Stimulated activated CD8-positive, alpha-beta memory T cell treated with anti-CD3 and anti-CD28 coated beads, Interleukin-7, amount 100 ng/mL, for 1 hour (primary cell): ENCODE results near the gene OXNAD1.

Source experiments
- DNase-seq, 2 donors: peaks; one replicate each; pipeline ENCODE4 v3.0.0-alpha.2; 2020; ENCODE audit warnings: low read depth in 2 of 2

OXNAD1 gene

DNA sequence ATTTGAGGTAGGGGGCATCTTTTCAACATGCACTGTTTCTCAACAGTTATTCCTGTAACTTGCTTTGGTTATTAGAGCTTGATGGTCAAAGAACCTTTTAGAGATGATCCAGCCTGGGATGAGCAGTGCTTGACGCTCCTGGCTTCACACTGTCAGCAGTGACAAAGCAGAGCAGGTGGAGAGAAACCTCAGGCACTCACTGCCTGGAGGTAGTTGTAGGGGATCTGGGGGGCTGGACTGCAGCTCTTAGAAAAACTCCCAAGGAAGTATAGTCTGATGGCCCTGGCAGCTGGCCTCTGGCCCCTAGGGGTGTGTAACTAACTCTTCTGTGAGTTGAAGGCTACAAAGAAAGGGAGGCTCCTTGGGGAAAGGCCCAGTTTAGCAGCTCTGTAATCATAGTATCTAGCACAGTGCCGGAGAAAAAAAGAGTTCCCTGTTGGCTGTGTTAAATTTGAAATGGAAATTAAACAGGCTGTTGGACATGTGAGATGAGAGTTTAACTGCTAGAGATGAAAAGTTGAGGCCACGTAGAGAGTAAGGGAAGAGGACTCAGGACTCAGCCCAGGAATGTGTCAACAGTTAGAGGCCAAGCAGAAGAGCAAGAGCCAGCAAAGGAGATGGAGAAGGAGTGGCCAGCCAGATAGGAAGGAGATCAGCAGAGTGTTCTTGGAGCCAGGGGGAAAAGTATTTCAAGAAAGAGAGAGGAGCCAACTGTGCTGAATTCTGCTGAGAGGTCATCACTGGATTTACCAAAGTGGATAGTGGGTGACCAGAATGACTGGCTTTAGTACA is 14.2 kb downstream of the OXNAD1 start:
- no peak for DNase-seq

DNA sequence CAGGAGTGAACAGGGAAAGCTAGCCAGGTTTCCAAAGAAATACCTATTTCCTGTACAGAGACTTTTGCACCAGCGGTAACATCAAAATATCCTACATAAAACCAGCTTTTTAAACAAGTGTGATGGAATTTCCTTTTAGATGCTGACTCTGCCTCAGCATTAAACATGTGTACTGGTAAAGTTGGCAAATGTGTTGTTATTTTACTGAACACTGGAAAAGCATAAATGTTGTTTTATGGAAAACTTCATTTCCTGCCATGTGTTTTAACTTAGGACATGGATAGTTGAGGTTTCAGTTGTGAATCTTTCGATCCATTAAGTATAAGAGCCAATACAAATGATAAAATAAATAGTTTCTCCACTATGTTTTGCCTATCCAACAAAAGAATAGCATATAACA is 15.7 kb downstream of the OXNAD1 start:
- DNase-seq: no peak

DNA sequence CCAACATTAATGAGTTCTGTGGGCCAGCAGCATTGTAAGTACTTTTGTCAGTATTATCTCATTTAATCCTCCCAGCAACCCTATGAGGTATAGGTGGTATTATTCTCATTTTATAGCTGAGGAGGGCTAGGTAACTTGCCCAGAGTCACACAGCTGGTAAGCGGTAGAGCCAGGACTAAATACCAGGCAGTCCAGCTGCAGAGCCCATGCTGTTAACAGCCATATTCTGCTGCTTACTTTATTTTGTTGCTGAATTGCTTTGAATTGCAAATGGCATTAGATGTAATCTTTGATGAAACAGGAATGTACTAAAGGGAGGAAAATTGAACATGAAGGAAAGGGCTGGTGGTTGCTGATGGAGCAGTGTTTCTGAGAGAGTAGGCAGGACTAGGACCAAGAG is 19.6 kb downstream of the OXNAD1 start:
- DNase-seq: no peak

DNA sequence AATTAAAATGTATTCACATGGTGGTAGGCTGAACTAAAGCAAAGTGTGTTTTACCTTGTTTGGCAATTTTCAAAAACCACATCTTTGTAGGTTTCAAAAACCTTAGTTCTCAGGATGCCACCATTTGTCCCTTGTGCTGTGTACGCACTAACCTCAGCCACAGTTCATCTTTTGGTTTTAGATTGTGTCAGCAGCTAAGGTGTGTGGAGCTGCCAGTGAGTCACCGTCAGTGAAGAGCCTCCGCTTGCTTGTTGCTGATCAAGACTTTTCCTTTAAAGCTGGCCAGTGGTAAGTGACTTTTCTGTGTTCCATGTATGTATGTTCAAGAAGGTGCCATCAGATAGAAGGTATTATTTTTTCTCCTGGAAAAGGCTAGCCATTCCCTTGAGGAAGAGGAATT is 21.1 kb downstream of the OXNAD1 start:
- peak in 1 of 2 donors; percentile 36 for DNase-seq

DNA sequence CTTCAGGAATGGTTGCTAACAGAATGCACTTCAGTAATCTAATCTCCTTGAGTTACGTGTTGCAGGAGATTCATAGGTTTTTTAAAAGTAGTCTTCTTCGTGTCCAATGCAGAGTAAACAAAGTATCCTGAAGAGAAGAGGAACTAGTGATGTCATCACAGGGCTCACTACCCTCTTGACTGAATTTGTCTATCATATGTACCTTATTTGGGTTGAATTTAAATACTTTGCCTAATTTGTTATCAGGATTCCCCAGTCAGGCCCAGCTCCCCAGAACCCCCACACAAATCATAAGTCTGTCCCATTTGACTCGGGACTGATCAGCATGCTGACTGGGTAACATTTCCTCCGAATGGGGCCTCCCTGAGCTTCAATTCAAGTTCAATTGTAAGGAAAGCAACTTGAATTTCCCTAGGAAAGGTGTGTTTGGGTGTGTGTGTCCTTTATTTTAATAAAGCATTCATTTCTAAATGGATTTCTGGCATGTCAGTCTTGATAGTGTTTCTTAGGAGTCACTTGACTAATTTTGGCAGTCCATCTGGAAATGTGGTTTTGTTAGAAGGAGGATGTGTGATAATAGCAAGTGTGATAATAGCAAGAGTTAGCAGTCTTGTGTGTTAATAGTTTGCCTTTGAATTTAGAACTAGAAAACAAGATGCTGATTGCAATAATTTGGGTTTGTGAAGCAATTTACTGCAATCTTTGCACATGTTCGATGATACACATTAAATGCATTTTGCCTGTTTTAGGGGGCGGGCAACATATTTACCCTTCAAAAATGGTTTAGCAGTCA is 21.9 kb downstream of the OXNAD1 start:
- DNase-seq: no peak

DNA sequence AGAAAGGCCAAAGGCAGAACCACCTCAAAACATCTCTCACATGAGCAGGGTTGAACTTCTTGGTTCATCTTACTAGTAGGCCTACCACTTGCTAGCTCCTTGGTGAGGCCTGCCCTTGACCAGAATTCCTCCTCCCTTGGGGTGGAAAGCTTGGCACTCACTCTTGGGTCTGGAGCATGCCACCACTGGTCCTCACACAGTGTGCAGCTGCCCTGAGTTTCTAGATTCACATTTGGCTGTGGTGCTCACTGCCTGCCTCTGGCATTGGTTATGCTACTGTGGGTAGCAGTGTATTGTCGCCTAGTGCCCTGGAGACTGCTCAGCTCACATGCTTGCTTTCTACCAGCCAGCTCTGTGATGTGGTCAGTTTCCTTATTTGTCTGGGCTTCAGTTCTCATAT is 23.7 kb downstream of the OXNAD1 start:
- DNase-seq: no peak

DNA sequence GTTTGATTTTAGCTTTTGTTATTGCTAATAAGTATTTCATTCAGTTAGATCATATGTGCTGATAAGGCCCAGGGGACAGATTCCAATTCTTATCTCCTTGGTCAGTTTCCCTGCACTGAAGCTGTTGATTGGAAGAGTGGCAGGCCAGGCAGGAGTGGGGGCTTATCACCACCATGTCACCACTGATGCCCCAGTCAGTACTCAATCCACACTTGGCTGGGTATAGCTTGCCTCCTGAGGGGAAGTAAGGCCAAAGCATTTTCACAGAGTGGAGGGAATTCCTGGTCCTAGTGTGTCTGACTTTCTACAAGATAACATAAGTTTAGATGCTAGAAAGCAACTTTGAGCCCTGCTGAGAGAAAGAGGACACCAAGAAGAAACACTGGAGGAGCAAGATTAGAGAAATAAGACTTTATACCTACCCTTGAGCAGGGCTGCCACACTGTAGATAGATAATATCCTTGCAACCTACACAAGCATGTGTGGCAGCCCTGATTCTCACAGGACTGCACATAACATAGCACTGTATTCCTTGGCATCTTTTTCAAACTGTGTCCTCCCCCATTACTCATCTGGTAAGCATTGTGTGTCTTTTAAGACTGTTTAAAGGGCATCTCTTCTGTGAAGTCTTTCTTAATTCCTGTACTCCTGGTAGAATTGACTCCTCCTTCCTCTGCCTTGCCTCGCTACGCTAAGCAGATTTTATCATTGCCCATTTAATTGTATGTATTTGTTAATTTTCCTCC is 24.3 kb downstream of the OXNAD1 start:
- no peak for DNase-seq

DNA sequence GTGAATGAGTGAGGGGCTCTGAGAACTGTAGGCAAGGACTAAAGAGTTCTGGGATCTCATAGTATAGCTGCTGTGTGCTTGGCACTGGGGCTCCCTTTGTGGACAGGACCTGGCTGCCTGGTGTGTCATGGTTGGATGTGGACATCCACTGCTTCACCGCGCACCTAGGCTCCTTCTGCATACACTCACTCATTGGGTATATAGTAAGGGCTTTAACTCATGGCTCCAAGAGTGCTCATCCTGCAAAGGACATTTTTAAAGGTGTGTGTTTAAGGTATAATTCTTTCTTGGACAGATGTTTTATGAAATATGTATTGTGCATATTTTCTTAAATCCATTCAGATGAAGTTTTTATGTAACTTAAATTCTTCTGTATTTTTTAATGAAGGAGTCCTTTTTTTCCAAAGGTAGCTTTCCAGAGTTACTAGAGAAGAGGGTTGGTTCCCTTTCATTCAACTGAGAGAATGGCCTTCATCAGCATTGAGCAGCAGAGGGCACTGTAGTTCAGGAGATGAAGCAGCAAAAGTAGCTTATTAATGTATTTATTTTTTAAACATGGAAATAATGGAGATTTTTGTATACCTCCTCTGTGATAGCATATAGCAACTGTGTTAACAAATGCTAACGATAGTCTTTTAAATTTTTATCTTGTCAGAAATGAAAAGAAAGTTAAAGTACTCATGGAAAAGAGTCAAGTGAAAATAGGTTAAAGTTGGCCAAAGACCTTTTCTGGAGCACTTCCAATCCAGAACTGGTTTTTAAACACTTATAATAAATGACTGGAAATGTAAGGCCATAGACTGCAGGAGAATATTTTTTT is 25.2 kb downstream of the OXNAD1 start:
- no peak for DNase-seq

DNA sequence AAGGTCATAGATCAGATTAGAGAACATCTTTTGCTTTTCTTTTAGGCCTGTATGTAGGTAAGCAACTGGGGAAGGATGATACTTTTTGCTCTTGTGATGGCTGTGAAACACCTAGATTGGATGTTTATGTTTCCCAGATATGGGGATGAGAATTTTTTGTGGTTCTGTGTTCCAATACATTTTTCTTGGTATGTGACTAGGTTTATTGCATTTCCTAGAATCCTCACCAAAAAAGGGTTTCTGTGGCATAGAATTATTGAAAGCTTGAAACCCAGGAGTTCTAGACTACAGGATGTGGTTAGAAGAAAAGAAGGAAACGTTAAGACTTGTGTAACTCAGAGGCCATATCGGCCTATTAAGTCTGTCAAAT is 25.8 kb downstream of the OXNAD1 start:
- no peak for DNase-seq

DNA sequence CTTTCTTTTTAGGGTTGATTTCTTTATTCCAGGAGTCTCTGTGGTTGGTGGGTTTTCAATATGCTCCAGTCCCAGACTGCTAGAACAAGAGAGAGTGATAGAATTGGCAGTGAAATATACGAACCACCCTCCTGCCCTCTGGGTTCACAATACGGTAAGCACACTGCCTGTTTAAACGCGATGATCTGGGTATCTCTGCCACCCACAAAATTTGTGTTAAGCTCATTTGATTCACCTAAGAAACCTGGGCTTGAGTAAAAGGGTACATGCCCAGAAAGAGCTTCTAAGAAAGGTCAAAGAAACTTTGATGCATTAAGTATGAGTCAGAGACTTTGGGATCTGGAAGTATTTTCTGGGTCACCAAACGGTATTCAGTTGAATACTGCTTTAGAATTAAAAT is 29.8 kb downstream of the OXNAD1 start:
- DNase-seq: no peak

DNA sequence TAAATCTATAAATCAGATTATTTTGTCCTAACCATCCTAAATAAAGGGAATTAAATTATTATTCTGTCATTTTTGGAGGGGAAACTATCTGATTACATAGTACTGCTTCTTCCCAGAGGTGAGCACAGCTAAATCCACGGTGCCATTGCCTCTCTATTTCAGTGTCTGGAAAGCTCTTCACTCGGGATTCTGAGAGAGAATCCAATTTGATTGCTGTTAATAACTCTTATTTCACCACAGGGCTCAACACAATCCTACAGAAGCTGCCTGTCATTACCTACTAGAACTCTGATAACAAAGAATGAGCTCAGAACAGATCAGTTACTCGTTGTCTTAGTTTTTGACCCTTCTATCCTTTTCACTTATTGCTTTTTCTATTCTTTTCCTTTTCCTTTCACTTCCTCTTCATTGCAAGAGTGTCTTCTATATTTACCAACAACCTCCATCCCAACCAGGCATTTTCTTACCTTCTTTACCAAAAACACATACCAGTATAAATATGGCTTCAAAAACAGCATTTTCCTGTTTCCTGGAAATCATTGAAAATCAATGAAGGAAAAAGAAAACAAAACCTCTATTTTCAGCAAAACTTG is 30.4 kb downstream of the OXNAD1 start:
- no peak for DNase-seq

DNA sequence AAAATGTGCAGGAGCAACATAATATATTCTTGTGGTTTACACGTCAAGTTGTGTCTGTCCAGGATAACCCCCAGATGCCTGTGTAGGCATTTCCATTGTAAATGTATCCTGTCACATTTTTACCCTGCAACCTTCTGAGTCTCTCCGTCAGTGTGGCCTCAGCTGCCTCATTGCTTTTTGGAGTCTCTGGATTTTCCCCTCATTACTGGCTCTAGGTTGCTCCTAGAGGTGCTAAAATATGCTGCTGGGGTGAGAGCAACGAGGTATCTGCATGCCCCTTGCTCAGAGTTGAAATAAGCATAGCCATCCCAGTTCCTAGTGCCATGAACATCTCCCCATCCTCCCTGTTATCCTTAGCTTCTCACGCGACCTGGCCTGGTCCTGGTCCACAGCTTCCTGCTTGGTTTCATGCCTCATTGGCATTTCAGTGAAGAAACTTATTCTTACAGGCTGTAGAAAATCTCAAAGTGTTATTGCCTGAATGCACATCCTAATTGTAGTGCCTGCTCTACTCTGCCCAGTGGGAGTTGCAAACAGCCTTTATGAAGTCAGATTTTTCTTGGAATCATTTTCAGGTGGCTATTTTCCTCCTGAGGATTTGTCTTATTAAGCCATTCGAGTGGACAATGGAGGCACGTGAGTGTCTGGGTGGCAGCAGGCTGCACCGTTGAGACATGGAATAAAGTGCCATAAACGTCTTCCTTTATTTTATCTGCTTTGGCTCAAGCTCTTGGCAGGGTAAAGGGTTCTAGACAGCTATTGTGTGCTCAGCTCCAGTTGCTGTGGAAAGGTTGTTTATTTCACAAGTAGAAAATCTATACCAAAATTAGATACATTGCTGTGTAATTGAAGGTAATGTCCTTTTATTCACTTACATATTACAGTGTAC is 33.2 kb downstream of the OXNAD1 start:
- no peak for DNase-seq

DNA sequence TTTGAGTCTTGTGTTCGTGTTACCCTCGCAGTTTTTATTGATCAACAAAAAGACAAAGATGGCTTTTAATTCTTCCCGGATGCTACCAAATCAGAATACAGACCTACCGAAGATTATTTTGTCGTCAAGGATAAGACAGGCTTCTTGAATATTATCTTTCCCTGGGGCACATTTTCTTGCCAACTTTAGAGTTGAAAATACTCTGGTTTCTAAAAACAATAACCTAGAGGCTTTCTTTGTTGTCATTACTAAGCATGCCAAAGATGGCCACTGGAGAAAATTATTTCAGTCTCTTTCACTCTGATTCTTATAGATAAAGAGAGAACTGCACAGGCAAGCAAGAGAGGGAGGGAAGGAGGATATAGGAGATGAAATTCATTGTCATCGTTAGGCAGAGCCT is 33.9 kb downstream of the OXNAD1 start:
- DNase-seq: no peak

DNA sequence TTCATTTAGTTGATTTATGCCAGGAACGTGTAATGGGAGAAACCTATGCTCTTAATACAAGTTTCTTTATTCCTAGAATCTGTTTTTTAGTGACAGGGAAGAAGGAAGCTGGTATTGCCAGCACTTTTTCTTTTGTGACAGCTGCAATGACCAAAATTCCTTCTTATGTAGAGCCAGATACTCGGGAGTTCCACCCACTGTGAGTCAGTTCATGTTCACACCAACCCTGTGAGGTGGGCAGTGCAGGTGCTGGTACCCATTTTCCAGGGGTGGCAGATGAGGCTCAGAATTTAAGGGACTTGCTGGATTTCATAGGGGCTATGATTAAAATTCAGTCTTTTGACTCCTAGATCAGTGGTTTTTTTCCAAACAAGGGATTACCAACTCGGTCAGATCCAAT is 34.7 kb downstream of the OXNAD1 start:
- no peak for DNase-seq

DNA sequence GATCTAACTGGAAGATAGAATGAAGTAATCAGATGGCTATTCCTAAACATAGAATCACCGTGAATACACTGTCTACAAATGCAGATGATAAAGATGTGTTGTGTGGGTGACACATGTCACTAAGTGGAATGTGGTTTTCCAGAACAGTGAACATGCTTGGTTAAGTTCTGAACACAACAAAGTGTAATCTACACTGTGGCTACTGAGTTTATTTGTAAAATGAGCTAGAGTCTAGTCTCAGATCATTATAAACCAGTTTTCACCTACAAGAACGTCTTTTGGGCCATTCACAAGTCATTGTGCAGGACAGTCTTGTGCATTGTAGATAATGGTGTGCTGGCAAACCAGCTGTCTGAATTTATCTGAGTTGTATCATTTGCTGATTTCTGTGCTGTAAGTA is 35.3 kb downstream of the OXNAD1 start:
- DNase-seq: no peak

DNA sequence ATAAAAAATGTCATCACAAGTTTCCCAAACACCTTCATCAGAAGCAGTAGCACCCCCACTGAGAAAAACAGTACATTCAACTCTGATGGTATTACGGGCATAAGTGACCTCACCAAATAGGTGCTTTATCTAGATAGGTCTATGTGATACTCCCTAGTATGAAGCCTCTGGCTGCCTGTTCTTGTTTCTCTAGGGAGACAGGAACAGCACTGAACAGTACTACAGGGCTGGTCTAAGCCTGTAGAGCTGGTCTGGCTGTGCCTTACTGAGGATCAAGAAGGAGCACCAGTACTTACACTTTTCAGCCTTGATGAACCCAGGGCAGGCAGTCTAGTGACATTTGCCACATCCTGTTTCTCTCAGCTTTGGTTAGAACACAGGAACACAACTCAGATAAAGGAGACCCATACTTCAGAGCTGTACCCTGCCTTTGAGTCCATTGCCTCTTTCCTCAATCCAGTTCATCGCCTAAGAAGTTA is 35.9 kb downstream of the OXNAD1 start:
- DNase-seq: peak in 1 of 2 donors; percentile 23

DNA sequence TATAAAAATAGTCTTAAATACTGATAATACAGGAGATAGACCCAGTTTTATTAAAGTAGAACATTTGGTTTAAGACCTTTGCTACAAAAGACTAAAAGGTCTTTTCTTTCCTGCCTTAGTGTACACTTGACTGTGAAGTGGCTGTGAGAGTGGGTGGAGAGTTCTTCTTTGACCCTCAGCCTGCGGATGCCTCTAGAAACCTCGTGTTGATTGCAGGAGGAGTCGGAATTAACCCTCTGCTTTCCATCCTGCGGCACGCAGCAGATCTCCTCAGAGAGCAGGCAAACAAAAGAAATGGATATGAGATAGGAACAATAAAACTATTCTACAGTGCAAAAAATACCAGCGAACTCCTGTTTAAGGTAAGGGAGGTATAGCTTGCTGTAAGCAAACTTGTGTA is 36.5 kb downstream of the OXNAD1 start:
- no peak for DNase-seq

DNA sequence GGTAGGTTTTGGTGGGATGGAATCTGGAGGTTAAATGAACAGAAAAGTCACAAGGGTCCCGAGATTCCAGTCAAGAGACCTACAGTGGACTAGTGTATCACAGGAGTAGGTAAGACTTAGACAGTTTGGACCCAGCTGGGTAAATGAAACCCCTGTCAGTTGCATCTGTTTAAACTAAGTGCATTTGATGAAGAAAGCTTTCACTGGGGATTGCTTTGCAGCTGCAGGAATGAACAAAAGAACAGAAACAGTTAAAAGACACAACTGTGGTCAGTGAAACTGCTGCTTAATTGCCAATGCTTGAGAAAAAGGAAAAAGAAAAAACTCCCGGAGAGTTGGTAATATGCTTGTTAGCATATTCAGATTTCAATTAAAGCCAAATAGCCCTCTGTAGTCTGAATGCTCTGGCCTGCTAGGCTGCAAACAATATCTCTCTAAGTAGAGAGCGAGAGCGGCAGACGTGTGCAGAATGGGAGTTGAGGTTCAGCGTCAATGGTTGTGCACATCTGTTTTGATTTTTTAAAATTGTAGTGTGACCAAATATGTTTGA is 37.1 kb downstream of the OXNAD1 start:
- no peak for DNase-seq

DNA sequence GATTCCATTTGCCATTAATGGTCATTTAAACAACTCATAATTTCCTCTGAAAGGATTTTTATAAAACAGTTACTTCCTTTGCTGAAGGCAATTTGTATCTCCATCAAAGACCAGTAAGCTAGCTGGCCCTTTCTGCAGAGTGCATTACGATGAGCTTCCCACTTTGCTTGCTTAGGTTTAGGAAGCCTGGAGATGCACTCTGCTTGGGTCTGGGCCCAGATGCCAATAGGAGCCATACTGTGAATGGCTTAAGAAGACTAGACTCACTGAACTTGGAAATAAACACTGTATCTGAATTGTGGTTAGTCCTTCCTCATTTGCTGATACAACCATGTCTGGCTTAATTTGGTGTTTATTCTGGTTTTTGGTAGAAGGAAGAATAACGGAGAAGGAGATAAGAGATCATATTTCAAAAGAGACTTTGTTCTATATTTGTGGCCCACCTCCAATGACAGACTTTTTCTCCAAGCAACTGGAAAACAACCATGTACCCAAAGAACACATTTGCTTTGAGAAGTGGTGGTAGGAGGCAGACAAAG is 38.1 kb downstream of the OXNAD1 start:
- no peak for DNase-seq
